ENCODE results near the gene SRMS. TPM values are rescaled to one million over a fixed set of nuclear protein-coding genes. Genes with fewer than 3 reads are reported as not detected.
A peak's percentile ranks its signal among the peaks of the same experiment; 100 is the strongest.

Gene SRMS
- total and polyA plus RNA-seq, 2 of the 13 experiments (the other 11 are each of a cell fraction or from before 2014, with no cell fraction given): not detected

GRCh38 chr20:63572071-63572787 lies 24.7 kb upstream of the SRMS start (continued):
- TF ChIP-seq ZNF431 (CRISPR knock-in tag; IDR thresholded peaks at IDR 0.05; ENCODE audit: borderline replicate concordance, low read depth) (no peak), ATF4 (CRISPR knock-in tag; IDR thresholded peaks at IDR 0.05) (no peak), ZNF343 (CRISPR knock-in tag; IDR thresholded peaks at IDR 0.05) (no peak), RELA (CRISPR knock-in tag; IDR thresholded peaks at IDR 0.05) (no peak), FOXK1 (CRISPR knock-in tag; IDR thresholded peaks at IDR 0.05; ENCODE audit: borderline replicate concordance, low read depth) (no peak), HDAC1 (CRISPR knock-in tag; IDR thresholded peaks at IDR 0.05) (0 out of 2 replicates have a peak, but pooled peaks have one; percentile 9), BCLAF1 (IDR thresholded peaks at IDR 0.05) (no peak), GABPA (IDR thresholded peaks at IDR 0.05; ENCODE audit: low read depth, low read length) (no peak), GABPA (CRISPR knock-in tag; IDR thresholded peaks at IDR 0.05; ENCODE audit: low read depth) (no peak), ZNF619 (CRISPR knock-in tag; IDR thresholded peaks at IDR 0.05) (no peak), DNMT3B (CRISPR knock-in tag; conservative IDR thresholded peaks at IDR 0.05) (no peak), TBX2 (CRISPR knock-in tag; IDR thresholded peaks at IDR 0.05; ENCODE audit: borderline replicate concordance) (no peak), PATZ1 (CRISPR knock-in tag; IDR thresholded peaks at IDR 0.05) (no peak), ZBED4 (CRISPR knock-in tag; IDR thresholded peaks at IDR 0.05; ENCODE audit: borderline replicate concordance) (no peak), ZBTB1 (CRISPR knock-in tag; IDR thresholded peaks at IDR 0.05; ENCODE audit: borderline replicate concordance) (no peak), ZNF550 (CRISPR knock-in tag; IDR thresholded peaks at IDR 0.05; ENCODE audit: borderline replicate concordance) (no peak), ZNF543 (CRISPR knock-in tag; IDR thresholded peaks at IDR 0.05) (no peak)
